OCI-LY1 (cell line): Measurements from ENCODE around the gene MLC1.

Source experiments
- EZH2 ChIP-seq: fragments of 200-600 bp; sonication (generic), shearing (Covaris generic); IDR thresholded peaks from 2 replicates; pipeline ENCODE4 v1.8.0; 2017; ENCODE audit warnings: borderline replicate concordance, mixed run types, mild to moderate bottlenecking, antibody characterized with exemption, low read length, moderate library complexity, mixed read lengths
- TF ChIP-seq, protein P1 (sequence below): fragments of 200-600 bp; sonication (generic), shearing (Covaris generic); IDR thresholded peaks from 2 replicates; pipeline ENCODE4 v1.5.1; 2017; ENCODE audit warnings: mild to moderate bottlenecking, antibody characterized with exemption, low read length, moderate library complexity, mixed read lengths

DNA sequence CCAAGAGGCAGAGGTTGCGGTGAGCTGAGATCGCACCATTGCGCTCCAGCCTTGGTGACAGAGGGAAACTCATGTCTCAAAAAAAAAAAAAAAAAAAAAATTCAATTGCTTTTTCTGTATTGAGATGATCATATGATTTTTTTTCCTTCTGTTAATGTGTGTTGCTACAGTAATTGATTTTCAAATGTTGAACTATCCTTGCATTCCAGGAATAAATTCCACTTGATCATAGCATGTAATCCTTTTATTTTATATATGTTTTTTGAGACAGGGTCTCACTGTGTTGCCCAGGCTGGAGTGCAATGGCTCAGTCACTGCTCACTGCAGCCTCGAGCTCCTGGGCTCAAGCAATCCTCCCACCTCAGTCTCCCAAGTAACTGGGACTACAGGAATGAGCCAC lies 37.9 kb upstream of the MLC1 start:
- TF ChIP-seq EZH2: no peak
- TF ChIP-seq, protein P1, sequence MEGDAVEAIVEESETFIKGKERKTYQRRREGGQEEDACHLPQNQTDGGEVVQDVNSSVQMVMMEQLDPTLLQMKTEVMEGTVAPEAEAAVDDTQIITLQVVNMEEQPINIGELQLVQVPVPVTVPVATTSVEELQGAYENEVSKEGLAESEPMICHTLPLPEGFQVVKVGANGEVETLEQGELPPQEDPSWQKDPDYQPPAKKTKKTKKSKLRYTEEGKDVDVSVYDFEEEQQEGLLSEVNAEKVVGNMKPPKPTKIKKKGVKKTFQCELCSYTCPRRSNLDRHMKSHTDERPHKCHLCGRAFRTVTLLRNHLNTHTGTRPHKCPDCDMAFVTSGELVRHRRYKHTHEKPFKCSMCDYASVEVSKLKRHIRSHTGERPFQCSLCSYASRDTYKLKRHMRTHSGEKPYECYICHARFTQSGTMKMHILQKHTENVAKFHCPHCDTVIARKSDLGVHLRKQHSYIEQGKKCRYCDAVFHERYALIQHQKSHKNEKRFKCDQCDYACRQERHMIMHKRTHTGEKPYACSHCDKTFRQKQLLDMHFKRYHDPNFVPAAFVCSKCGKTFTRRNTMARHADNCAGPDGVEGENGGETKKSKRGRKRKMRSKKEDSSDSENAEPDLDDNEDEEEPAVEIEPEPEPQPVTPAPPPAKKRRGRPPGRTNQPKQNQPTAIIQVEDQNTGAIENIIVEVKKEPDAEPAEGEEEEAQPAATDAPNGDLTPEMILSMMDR: no peak
